Measurements from ENCODE around the gene EZH1. TPM values are rescaled to one million over a fixed set of nuclear protein-coding genes. Genes with fewer than 3 reads are reported as not detected.

The EZH1 gene
- total RNA-seq, 2 donors from 2014 or later = 30.5 to 32.5 TPM

Small RNA genes within 50 kb of the gene (microRNA-seq; reads per million reads assigned to microRNA genes)
- gene MIR6780A (ENCODE audit: borderline number of aligned reads in 2 of 2, borderline replicate concordance in 1 of 2) = 0.71 reads per million in 2 donors

Other genes with a start within 250 kb of the EZH1 start
- 10 to 100 TPM; 19.6 to 22.1 TPM for gene NAGLU, start 208.8 kb downstream of the EZH1 start, total RNA-seq
- gene HSD17B1, start 192.1 kb downstream of the EZH1 start, total RNA-seq = under 1 TPM; 0.39 to 0.78 TPM
- gene COASY, start 182.9 kb downstream of the EZH1 start, total RNA-seq = 10 to 100 TPM; 18.1 to 19.0 TPM
- 10 to 100 TPM; 40.1 to 63.6 TPM for gene MLX, start 177.9 kb downstream of the EZH1 start, total RNA-seq
- 1 to 10 TPM; 1.2 to 1.6 TPM for gene PSMC3IP, start 167.3 kb downstream of the EZH1 start, total RNA-seq
- 10 to 100 TPM; 30.4 to 31.1 TPM for gene RETREG3, start 135.7 kb downstream of the EZH1 start, total RNA-seq
- 10 to 100 TPM; 28.8 to 55.9 TPM for gene TUBG1, start 135.4 kb downstream of the EZH1 start, total RNA-seq
- 10 to 100 TPM; 18.2 to 25.7 TPM for gene TUBG2, start 85.8 kb downstream of the EZH1 start, total RNA-seq
- 10 to 100 TPM; 14.5 to 26.5 TPM for gene PLEKHH3, start 68.0 kb downstream of the EZH1 start, total RNA-seq
- 1 to 10 TPM; 1.3 to 4.4 TPM for gene CCR10, start 63.2 kb downstream of the EZH1 start, total RNA-seq
- gene CNTNAP1, start 62.5 kb downstream of the EZH1 start, total RNA-seq = 1 to 10 TPM in 1 of 2 donors, under 1 TPM in 1; 0.96 to 2.0 TPM
- 10 to 100 TPM; 28.9 to 35.2 TPM for gene RAMP2, start 16.2 kb upstream of the EZH1 start, total RNA-seq
- 10 to 100 TPM; 37.9 to 39.8 TPM for gene VPS25, start 28.4 kb upstream of the EZH1 start, total RNA-seq
- under 1 TPM in 1 of 2 donors, not detected in 1; 0.08 TPM for gene WNK4, start 35.6 kb upstream of the EZH1 start, total RNA-seq
- gene COA3, start 53.7 kb upstream of the EZH1 start, total RNA-seq = 10 to 100 TPM; 71.6 to 77.4 TPM
- gene CNTD1, start 53.8 kb upstream of the EZH1 start, total RNA-seq = under 1 TPM in 1 of 2 donors, not detected in 1; 0.16 TPM
- 100 to 1,000 TPM in 1 of 2 donors, 10 to 100 TPM in 1; 67.9 to 105 TPM for gene BECN1, start 79.2 kb upstream of the EZH1 start, total RNA-seq
- gene PSME3, start 88.4 kb upstream of the EZH1 start, total RNA-seq = 10 to 100 TPM; 63.8 to 66.1 TPM
- under 1 TPM in 1 of 2 donors, not detected in 1; 0.55 TPM for gene AOC2, start 99.5 kb upstream of the EZH1 start, total RNA-seq
- gene AOC3, start 106.2 kb upstream of the EZH1 start, total RNA-seq = 10 to 100 TPM in 1 of 2 donors, 1 to 10 TPM in 1; 7.8 to 10.3 TPM
- gene G6PC1, start 155.8 kb upstream of the EZH1 start, total RNA-seq = not detected
- gene AARSD1, start 219.4 kb upstream of the EZH1 start, total RNA-seq = 10 to 100 TPM; 17.8 to 24.6 TPM
- gene PTGES3L, start 235.0 kb upstream of the EZH1 start, total RNA-seq = 10 to 100 TPM; 29.6 to 52.3 TPM
- 10 to 100 TPM in 1 of 2 donors, 1 to 10 TPM in 1; 9.9 to 11.1 TPM for gene RUNDC1, start 235.5 kb upstream of the EZH1 start, total RNA-seq

Measured in right atrium auricular region (tissue), 2 donors.